Measurements from ENCODE around the gene MRPL32. TPM values are rescaled to one million over a fixed set of nuclear protein-coding genes. Genes with fewer than 3 reads are reported as not detected.

The MRPL32 gene
- total and polyA plus RNA-seq, 2 donors (not counting 1 experiment from before 2014, with no cell fraction given) = 54.4 to 63.7 TPM

GRCh38 chr7:42907316-42907715, 24.9 kb upstream of the MRPL32 start:
- Histone ChIP-seq H3K79me2 (ENCODE audit: control insufficient read depth, insufficient read depth, low read length) (peaks cover 7% of the 10 kb centered on the region), H3K4me2 (ENCODE audit: extremely low read depth, insufficient read depth, low read length) (no peak overlapping the region), H3K27ac (ENCODE audit: insufficient read depth, low read length) (no peak overlapping the region), H3K9me3 (ENCODE audit: control insufficient read depth, insufficient read depth, low read depth, low read length) (no peaks in the 10 kb centered on the region), H3K27me3 (ENCODE audit: control insufficient read depth, insufficient read depth, low read length) (no peaks in the 10 kb centered on the region), H3K4me1 (ENCODE audit: control insufficient read depth, extremely low read depth, insufficient read depth, low read length) (peaks cover 2% of the 10 kb centered on the region), H3K4me3 (replicated peaks in 1 of 4; ENCODE audit: control extremely low read depth in 1 of 4, insufficient read depth in 1 of 4, low read depth in 3 of 4, low read length in 4 of 4) (no peak overlapping the region), H2AFZ (ENCODE audit: low read length) (no peak overlapping the region), H4K20me1 (ENCODE audit: control insufficient read depth, extremely low read depth, insufficient read depth, low read length) (no peaks in the 10 kb centered on the region), H3K36me3 (ENCODE audit: control insufficient read depth, insufficient read depth, low read length) (no peaks in the 10 kb centered on the region), H3K9ac (ENCODE audit: insufficient read depth, low read length) (no peak overlapping the region)
- DNase-seq (ENCODE audit: low read depth in 2 of 2) = peak in 1 of 2 donors; percentile 52
- TF ChIP-seq EZH2 (IDR thresholded peaks at IDR 0.05; ENCODE audit: low read length, missing control alignments) = no peak
- TF ChIP-seq, protein P1, sequence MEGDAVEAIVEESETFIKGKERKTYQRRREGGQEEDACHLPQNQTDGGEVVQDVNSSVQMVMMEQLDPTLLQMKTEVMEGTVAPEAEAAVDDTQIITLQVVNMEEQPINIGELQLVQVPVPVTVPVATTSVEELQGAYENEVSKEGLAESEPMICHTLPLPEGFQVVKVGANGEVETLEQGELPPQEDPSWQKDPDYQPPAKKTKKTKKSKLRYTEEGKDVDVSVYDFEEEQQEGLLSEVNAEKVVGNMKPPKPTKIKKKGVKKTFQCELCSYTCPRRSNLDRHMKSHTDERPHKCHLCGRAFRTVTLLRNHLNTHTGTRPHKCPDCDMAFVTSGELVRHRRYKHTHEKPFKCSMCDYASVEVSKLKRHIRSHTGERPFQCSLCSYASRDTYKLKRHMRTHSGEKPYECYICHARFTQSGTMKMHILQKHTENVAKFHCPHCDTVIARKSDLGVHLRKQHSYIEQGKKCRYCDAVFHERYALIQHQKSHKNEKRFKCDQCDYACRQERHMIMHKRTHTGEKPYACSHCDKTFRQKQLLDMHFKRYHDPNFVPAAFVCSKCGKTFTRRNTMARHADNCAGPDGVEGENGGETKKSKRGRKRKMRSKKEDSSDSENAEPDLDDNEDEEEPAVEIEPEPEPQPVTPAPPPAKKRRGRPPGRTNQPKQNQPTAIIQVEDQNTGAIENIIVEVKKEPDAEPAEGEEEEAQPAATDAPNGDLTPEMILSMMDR (conservative IDR thresholded peaks at IDR 0.05 in 1 of 2, IDR thresholded peaks at IDR 0.05 in 1 of 2; ENCODE audit: low read depth in 1 of 2, low read length in 2 of 2) = no peak

GRCh38 chr7:42910306-42910705, 21.9 kb upstream of the MRPL32 start:
- no peaks in the 10 kb centered on the region for H3K36me3 ChIP-seq (ENCODE audit: control insufficient read depth, insufficient read depth, low read length)
- peaks cover 7% of the 10 kb centered on the region for H3K79me2 ChIP-seq (ENCODE audit: control insufficient read depth, insufficient read depth, low read length)
- no peak overlapping the region for H3K27ac ChIP-seq (ENCODE audit: insufficient read depth, low read length)
- no peak for DNase-seq (ENCODE audit: low read depth in 2 of 2)
- no peak overlapping the region for H3K9ac ChIP-seq (ENCODE audit: insufficient read depth, low read length)
- TF ChIP-seq, protein P1 (conservative IDR thresholded peaks at IDR 0.05 in 1 of 2, IDR thresholded peaks at IDR 0.05 in 1 of 2; ENCODE audit: low read depth in 1 of 2, low read length in 2 of 2) = no peak
- no peak for TF ChIP-seq EZH2 (IDR thresholded peaks at IDR 0.05; ENCODE audit: low read length, missing control alignments)
- peaks cover 7% of the 10 kb centered on the region for H3K4me1 ChIP-seq (ENCODE audit: control insufficient read depth, extremely low read depth, insufficient read depth, low read length)
- H3K4me3 ChIP-seq (replicated peaks in 1 of 4; ENCODE audit: control extremely low read depth in 1 of 4, insufficient read depth in 1 of 4, low read depth in 3 of 4, low read length in 4 of 4) = peak overlapping the region in 2 of 4 experiments; percentile 73 to 81
- H3K9me3 ChIP-seq (ENCODE audit: control insufficient read depth, insufficient read depth, low read depth, low read length) = no peaks in the 10 kb centered on the region
- no peaks in the 10 kb centered on the region for H4K20me1 ChIP-seq (ENCODE audit: control insufficient read depth, extremely low read depth, insufficient read depth, low read length)
- H3K27me3 ChIP-seq (ENCODE audit: control insufficient read depth, insufficient read depth, low read length) = no peaks in the 10 kb centered on the region
- H2AFZ ChIP-seq (ENCODE audit: low read length) = no peak overlapping the region
- H3K4me2 ChIP-seq (ENCODE audit: extremely low read depth, insufficient read depth, low read length) = peak overlapping the region; percentile 89

DNA sequence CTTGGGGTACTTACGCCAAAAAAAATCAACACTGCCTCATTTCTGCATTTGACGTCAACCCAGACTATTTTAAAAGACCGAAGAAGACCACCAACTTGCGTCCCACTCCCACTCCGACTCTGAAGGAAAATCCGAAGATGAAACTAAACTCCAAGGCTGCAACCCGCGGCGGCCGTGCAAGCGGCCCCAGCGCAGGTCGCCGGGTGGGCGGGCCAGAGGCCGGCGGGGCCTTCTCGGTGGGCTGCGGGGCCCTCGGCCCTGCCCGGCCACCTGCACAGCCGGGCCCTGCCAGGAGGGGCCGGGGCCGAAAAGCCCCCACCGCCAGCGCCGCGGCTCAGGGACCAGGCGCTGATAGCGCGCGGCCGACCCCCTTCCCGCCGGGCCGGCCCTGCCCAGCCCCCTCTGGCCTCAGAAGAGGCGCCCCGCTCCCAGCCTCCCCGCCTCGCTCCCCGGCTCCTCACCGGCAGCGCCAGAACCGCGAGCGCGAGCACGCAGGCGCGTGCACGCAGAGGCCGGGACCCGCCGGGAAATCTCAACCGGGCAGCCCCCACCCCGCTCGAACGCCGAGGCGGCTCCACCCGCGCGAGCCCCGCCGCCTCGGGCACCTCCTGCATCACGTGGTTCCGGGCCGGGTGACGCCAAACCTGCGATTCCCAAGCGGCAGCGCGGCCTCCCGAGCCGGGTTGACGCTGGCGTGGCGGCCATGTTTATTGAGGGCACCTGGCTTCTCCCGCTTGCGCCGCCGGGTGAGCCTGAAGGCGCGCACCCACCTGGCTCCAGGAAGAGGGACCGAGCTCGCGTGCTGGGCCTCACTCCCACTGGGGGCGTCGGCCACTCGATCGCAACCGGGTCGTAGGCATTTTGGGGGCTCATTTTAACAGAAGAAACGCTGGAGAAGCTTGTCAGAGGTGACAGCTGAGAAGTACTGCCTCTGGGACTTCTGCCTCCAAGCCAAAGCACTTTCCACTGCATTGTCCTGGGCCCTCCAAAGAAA, 20.4 kb upstream of the MRPL32 start, which contains the start of gene C7orf25:
Gene C7orf25 (minus strand): TSS at position 617 of the 994 bp plus-strand sequence. CDS start 1,170 bp downstream, outside the sequence.
- Histone ChIP-seq H3K9ac (ENCODE audit: insufficient read depth, low read length) (peak within 1 kb of the TSS; percentile 72), H4K20me1 (ENCODE audit: control insufficient read depth, extremely low read depth, insufficient read depth, low read length) (no peaks in the 10 kb centered on the region), H3K4me3 (replicated peaks in 1 of 4; ENCODE audit: control extremely low read depth in 1 of 4, insufficient read depth in 1 of 4, low read depth in 3 of 4, low read length in 4 of 4) (peak within 1 kb of the TSS; percentile 73 to 81 (median 79)), H3K36me3 (ENCODE audit: control insufficient read depth, insufficient read depth, low read length) (no peaks in the 10 kb centered on the region), H3K4me2 (ENCODE audit: extremely low read depth, insufficient read depth, low read length) (peak within 1 kb of the TSS; percentile 89), H3K9me3 (ENCODE audit: control insufficient read depth, insufficient read depth, low read depth, low read length) (no peaks in the 10 kb centered on the region), H3K79me2 (ENCODE audit: control insufficient read depth, insufficient read depth, low read length) (peaks cover 7% of the 10 kb centered on the region), H3K4me1 (ENCODE audit: control insufficient read depth, extremely low read depth, insufficient read depth, low read length) (peaks cover 7% of the 10 kb centered on the region), H3K27me3 (ENCODE audit: control insufficient read depth, insufficient read depth, low read length) (no peaks in the 10 kb centered on the region), H3K27ac (ENCODE audit: insufficient read depth, low read length) (peak within 1 kb of the TSS; percentile 58), H2AFZ (ENCODE audit: low read length) (peak within 1 kb of the TSS; percentile 88)
- TF ChIP-seq EZH2 (IDR thresholded peaks at IDR 0.05; ENCODE audit: low read length, missing control alignments) = no peak
- TF ChIP-seq, protein P1 (conservative IDR thresholded peaks at IDR 0.05 in 1 of 2, IDR thresholded peaks at IDR 0.05 in 1 of 2; ENCODE audit: low read depth in 1 of 2, low read length in 2 of 2) = no peak
- peak; percentile 91 to 92 for DNase-seq (ENCODE audit: low read depth in 2 of 2)

Data from fibroblast of lung (primary cell).